Uterus (tissue), 2 donors: ENCODE results near the gene SART3.
"Not testable (repeated sequence)": the region's sequence is repeated elsewhere in the genome, so short reads cannot be mapped to it uniquely, and the experiment has no call there.

Experiments used
- POLR2A ChIP-seq, 2 donors: fragments of 450-650 bp; IDR thresholded peaks; one replicate each; pipeline ENCODE4 v1.6.1; 2016; ENCODE audit warnings: antibody characterized with exemption in 2 of 2, mild to moderate bottlenecking in 1 of 2, moderate library complexity in 1 of 2
- TF ChIP-seq, protein P1 (sequence below), 4 experiments: fragments of 200-600 bp in 2 of 4; fragments of 450-650 bp in 2 of 4; sonication (generic) in 2 of 4; IDR thresholded peaks; one replicate each; pipeline ENCODE4 v1.5.1; 2016 to 2019; ENCODE audit warnings: antibody characterized with exemption in 4 of 4, mild to moderate bottlenecking in 2 of 4, moderate library complexity in 1 of 4

DNA sequence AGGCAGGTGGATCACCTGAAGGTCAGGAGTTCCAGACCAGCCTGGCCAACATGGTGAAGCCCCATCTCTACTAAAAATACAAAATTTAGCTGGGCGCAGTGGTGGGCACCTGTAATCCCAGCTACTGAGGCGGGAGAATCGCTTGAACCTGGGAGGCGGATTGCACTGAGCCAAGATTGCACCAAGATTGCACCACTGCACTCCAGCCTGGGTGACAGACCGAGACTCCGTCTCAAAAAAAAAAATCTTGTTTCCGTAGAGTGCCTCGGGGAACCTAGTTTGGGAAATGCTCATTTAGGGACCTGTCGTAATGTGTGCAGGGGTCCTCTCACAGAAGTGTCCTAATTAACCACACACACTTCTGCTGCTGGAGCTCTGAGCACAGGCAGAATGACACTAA lies 29.5 kb upstream of the SART3 start:
- not testable (repeated sequence) for TF ChIP-seq POLR2A (IDR thresholded peaks at IDR 0.05)
- TF ChIP-seq, protein P1, sequence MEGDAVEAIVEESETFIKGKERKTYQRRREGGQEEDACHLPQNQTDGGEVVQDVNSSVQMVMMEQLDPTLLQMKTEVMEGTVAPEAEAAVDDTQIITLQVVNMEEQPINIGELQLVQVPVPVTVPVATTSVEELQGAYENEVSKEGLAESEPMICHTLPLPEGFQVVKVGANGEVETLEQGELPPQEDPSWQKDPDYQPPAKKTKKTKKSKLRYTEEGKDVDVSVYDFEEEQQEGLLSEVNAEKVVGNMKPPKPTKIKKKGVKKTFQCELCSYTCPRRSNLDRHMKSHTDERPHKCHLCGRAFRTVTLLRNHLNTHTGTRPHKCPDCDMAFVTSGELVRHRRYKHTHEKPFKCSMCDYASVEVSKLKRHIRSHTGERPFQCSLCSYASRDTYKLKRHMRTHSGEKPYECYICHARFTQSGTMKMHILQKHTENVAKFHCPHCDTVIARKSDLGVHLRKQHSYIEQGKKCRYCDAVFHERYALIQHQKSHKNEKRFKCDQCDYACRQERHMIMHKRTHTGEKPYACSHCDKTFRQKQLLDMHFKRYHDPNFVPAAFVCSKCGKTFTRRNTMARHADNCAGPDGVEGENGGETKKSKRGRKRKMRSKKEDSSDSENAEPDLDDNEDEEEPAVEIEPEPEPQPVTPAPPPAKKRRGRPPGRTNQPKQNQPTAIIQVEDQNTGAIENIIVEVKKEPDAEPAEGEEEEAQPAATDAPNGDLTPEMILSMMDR (IDR thresholded peaks at IDR 0.05): not testable (repeated sequence)
